ENCODE results near the gene TMEM101.

Gene TMEM101

DNA sequence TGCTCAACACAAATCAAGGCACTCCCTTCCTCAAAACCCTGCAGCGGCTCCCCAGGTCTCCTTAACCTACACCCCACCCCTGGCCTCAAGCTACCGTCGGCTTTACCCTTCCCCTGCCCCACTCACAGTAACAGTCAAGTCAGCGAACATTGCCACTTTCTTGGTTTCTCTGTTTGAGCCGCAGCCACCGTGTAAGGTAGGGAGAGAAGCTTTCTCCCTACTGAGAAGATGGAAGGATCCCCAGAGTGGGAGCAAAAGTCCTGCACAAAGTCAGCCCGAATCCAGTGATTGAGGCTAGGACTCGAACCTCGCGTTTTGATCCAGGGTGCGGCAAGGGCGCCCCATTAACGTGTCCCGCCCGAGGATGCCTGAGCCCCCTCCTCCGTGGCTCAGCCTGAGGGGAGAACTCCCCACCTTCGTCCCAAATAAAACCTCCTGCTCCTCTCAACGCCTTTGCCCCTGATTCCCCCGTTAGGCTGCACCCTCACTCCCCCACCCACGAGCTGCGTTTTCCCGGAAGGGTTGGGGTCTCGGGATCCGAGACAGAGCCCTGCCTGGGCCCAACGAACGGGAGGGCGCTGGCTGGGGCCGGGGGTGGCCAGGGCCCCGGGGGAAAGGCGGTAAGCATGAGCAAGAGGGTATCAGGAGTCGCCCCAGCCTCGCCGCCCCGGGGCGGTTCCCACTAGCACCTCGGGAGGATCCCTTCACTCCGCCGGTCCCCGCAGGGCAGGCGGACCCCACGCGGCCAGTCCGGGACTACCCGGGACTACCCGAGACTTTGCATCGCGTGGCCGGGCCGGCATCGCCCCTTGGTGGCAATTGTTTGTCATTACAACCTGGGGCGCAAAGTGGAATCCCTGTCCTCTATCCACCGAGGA, 20.3 kb downstream of the TMEM101 start:
- TF ChIP-seq TAF1 (IDR thresholded peaks at IDR 0.05; ENCODE audit: borderline replicate concordance, low read depth, low read length) (no peak), POLR2AphosphoS5 (IDR thresholded peaks at IDR 0.05; ENCODE audit: low read depth, low read length) (no peak), POLR2A (IDR thresholded peaks at IDR 0.05; ENCODE audit: low read depth, low read length) (no peak)
- DNase-seq (ENCODE audit: insufficient read length), result peak; percentile 58
- peak; percentile 88 for FAIRE-seq

- no peak for DNase-seq (ENCODE audit: insufficient read length)
- no peak for FAIRE-seq
- no peak for TF ChIP-seq POLR2A (IDR thresholded peaks at IDR 0.05; ENCODE audit: low read depth, low read length)
- TF ChIP-seq TAF1 (IDR thresholded peaks at IDR 0.05; ENCODE audit: borderline replicate concordance, low read depth, low read length), result no peak
- TF ChIP-seq POLR2AphosphoS5 (IDR thresholded peaks at IDR 0.05; ENCODE audit: low read depth, low read length), result no peak
Measured at GRCh38 chr17:43992641-43993040, 22.1 kb downstream of the TMEM101 start.

DNA sequence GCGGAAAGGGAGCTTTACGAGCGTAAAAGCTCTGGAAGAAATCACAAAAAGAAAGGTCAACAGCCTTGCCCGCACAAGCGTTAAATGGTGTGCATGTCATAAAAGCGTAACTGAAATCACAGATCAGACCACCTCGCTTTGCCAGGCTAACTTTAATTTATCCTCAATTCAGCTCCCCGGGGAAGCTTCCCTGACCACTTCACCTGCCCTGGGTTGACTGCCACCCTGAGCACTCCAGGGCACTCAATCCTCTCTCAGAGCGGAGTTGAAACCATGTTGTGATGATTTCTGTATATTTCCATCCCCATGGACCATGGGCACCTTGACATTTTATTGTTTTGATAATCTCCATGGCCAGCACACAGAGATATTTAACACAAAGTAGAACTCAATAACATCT, 26.5 kb downstream of the TMEM101 start:
- DNase-seq (ENCODE audit: insufficient read length) (no peak), FAIRE-seq (no peak)
- TF ChIP-seq POLR2A (IDR thresholded peaks at IDR 0.05; ENCODE audit: low read depth, low read length), result no peak
- no peak for TF ChIP-seq POLR2AphosphoS5 (IDR thresholded peaks at IDR 0.05; ENCODE audit: low read depth, low read length)
- no peak for TF ChIP-seq TAF1 (IDR thresholded peaks at IDR 0.05; ENCODE audit: borderline replicate concordance, low read depth, low read length)

DNA sequence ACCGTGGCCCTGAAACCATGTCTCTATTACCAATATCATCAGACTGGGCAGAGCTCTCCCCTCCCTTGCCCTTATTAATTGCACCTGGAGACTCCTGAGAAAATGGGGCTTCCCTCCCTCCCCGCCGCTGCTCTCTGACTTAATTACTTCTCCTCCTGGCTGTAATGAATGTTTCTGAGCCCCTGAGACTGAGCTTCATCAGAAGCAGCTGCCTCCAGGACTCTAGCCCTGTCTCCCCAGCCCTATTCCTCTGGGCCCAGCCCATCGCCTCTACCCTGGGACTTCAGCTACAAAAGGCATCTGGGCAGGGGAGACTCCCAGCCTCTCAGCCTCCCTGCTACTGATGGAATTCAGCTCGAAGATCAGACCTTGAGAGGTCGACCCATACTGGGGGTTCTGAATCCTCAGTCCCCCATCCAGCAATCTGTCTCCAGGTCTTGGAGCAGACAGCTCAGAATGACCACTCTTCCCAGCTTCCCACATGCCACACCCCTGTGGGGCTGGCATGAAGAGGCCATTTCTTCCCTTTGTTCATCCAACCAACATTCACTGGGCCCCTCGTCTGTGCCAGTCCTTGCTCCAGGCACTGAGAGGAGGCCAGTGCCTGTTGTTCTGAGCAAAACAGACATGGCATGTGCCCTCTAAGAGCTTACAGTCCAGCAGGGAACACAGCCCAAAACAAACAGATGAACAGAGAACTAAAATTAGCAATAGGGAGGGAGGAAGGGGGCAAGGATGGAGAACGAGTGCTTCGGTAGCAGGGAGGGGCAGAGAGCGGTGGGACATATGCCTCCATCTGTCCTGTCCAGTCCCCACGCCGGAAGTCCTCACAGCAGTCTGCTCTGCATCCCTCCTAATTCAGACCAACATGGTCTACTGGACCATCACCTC, 27.4 kb downstream of the TMEM101 start:
- TF ChIP-seq TAF1 (IDR thresholded peaks at IDR 0.05; ENCODE audit: borderline replicate concordance, low read depth, low read length) (no peak), POLR2AphosphoS5 (IDR thresholded peaks at IDR 0.05; ENCODE audit: low read depth, low read length) (no peak), POLR2A (IDR thresholded peaks at IDR 0.05; ENCODE audit: low read depth, low read length) (no peak)
- FAIRE-seq, result no peak
- no peak for DNase-seq (ENCODE audit: insufficient read length)

- no peak for DNase-seq (ENCODE audit: insufficient read length)
- TF ChIP-seq POLR2AphosphoS5 (IDR thresholded peaks at IDR 0.05; ENCODE audit: low read depth, low read length) (no peak), TAF1 (IDR thresholded peaks at IDR 0.05; ENCODE audit: borderline replicate concordance, low read depth, low read length) (no peak), POLR2A (IDR thresholded peaks at IDR 0.05; ENCODE audit: low read depth, low read length) (no peak)
- FAIRE-seq, result no peak
Measured at GRCh38 chr17:43986225-43986981, 28.4 kb downstream of the TMEM101 start.

DNA sequence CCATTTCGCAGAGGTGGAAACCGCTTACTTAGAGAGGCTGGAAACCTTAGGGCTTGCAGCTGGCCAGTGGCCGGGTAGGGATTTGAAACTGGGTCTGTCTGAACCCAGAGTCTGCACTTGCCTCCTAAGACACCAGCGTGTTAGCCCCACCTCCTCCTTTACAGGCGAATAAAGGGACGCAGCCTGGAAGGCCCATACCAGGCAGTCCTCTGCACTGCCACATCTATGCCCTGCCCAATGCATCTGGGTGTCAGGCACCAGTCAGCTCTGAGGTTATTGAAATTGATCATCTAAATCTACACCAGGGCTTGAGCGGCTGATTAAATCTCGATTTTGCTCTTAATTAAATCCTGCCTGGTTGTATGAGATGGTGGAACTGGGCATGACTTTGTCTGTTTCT, 30.2 kb downstream of the TMEM101 start:
- DNase-seq (ENCODE audit: insufficient read length), result no peak
- FAIRE-seq, result no peak
- TF ChIP-seq POLR2AphosphoS5 (IDR thresholded peaks at IDR 0.05; ENCODE audit: low read depth, low read length), result no peak
- no peak for TF ChIP-seq POLR2A (IDR thresholded peaks at IDR 0.05; ENCODE audit: low read depth, low read length)
- no peak for TF ChIP-seq TAF1 (IDR thresholded peaks at IDR 0.05; ENCODE audit: borderline replicate concordance, low read depth, low read length)

DNA sequence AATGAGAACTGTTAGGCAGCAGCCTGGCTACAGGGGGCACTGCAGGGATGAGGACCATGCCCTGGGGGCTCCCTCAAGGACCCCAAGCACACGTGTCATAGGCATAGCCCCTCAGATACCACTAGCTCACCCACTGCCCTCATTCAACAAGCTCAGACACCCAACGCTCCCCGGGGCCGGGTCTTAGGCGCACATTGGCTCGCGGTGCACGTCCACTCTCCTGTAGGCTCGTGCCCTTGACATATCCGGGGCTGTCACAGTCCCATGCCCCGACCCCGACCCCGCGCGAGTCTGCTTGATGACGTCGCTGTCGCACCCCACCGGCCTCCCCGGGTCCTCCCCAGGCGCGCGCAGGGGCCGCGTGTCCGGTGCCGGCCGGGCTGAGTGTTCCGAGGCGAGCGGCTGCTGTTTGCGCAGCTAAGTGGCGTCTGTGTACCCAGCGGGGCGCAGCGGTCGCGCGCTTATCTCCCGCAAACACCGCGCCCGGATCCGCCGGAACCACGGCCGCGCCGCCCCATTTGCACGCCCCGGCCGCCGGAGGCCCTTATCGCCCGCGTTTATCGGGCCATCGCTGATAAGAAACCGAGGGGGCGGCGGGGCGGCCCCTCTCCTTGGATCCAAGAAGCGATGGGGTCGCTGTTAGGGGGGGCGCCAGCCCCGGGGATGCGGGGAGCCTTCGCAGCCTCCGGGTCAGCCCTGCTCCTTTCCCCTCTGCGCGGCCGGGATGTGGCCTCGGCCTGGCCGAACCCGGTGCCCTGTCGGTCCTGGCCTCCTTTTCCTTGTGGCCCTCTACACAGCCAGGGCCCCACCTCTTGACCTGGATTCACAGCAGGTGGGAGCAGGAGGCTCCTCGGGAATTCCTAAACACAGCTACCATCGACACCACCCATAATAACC, 31.0 kb downstream of the TMEM101 start:
- FAIRE-seq, result no peak
- DNase-seq (ENCODE audit: insufficient read length), result no peak

GRCh38 chr17:43983196-43983514, 31.6 kb downstream of the TMEM101 start:
- no peak for DNase-seq (ENCODE audit: insufficient read length)
- TF ChIP-seq POLR2AphosphoS5 (IDR thresholded peaks at IDR 0.05; ENCODE audit: low read depth, low read length), result no peak
- no peak for TF ChIP-seq POLR2A (IDR thresholded peaks at IDR 0.05; ENCODE audit: low read depth, low read length)
- no peak for TF ChIP-seq TAF1 (IDR thresholded peaks at IDR 0.05; ENCODE audit: borderline replicate concordance, low read depth, low read length)
- FAIRE-seq, result no peak

More for the DNA sequence above, 31.0 kb downstream of the TMEM101 start:
- TF ChIP-seq POLR2A (IDR thresholded peaks at IDR 0.05; ENCODE audit: low read depth, low read length), result no peak
- TF ChIP-seq TAF1 (IDR thresholded peaks at IDR 0.05; ENCODE audit: borderline replicate concordance, low read depth, low read length), result no peak
- no peak for TF ChIP-seq POLR2AphosphoS5 (IDR thresholded peaks at IDR 0.05; ENCODE audit: low read depth, low read length)

GRCh38 chr17:43982171-43982570, 32.6 kb downstream of the TMEM101 start:
- no peak for FAIRE-seq
- no peak for DNase-seq (ENCODE audit: insufficient read length)
- TF ChIP-seq POLR2A (IDR thresholded peaks at IDR 0.05; ENCODE audit: low read depth, low read length) (no peak), TAF1 (IDR thresholded peaks at IDR 0.05; ENCODE audit: borderline replicate concordance, low read depth, low read length) (no peak), POLR2AphosphoS5 (IDR thresholded peaks at IDR 0.05; ENCODE audit: low read depth, low read length) (no peak)

GRCh38 chr17:43979671-43980070, 35.1 kb downstream of the TMEM101 start:
- no peak for DNase-seq (ENCODE audit: insufficient read length)
- no peak for FAIRE-seq
- TF ChIP-seq POLR2AphosphoS5 (IDR thresholded peaks at IDR 0.05; ENCODE audit: low read depth, low read length) (no peak), TAF1 (IDR thresholded peaks at IDR 0.05; ENCODE audit: borderline replicate concordance, low read depth, low read length) (no peak), POLR2A (IDR thresholded peaks at IDR 0.05; ENCODE audit: low read depth, low read length) (no peak)

All from GM12892 (cell line).